ENCODE data around the gene WNT2B.

DNA sequence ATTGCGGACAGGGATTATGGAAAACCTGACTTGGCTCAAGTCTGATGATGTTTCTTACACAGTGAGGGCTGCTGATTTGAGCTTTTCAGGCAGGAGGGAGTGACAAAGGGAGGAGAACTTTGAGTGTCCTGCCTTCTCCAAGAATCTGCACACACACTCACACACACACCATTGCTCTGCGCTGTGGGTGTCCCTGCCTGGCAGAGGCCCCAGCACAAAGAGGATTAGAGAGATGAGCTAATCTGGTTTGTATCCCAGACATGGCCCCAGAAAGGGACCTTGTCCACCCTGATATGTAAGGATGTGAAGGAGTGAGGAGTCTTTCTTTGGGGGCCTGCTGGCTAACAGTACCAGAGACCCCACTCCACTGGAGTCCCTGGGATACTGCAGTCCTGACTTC is 5.9 kb upstream of the WNT2B start:
- no peak for TF ChIP-seq POLR2A (IDR thresholded peaks at IDR 0.05; ENCODE audit: low read depth, low read length)
- TF ChIP-seq POLR2AphosphoS5 (IDR thresholded peaks at IDR 0.05; ENCODE audit: low read depth, low read length): no peak
- TF ChIP-seq TAF1 (IDR thresholded peaks at IDR 0.05; ENCODE audit: borderline replicate concordance, low read depth, low read length): no peak

Data from GM12892 (cell line).